Middle frontal gyrus (tissue), 1 donor: Measurements from ENCODE around the gene GALNT5.

Experiments
- DNase-seq: peaks from one replicate; pipeline ENCODE4 v3.0.0-alpha.2; 2015; ENCODE audit warnings: low spot score; ENCODE audit errors: extremely low spot score

The GALNT5 gene

GRCh38 chr2:157287160-157287559, 29.7 kb downstream of the GALNT5 start:
- DNase-seq: no peak

- no peak for DNase-seq
Observed at GRCh38 chr2:157290525-157290924, 33.0 kb downstream of the GALNT5 start.

- DNase-seq: no peak
Observed at GRCh38 chr2:157291018-157291417, 33.5 kb downstream of the GALNT5 start.

- no peak for DNase-seq
Observed at GRCh38 chr2:157292853-157293252, 35.3 kb downstream of the GALNT5 start.

GRCh38 chr2:157296490-157296889, 39.0 kb downstream of the GALNT5 start:
- no peak for DNase-seq

GRCh38 chr2:157296958-157297357, 39.5 kb downstream of the GALNT5 start:
- no peak for DNase-seq

- DNase-seq: no peak
Observed at GRCh38 chr2:157301307-157301706, 43.8 kb downstream of the GALNT5 start.

GRCh38 chr2:157302492-157303099, 45.1 kb downstream of the GALNT5 start:
- peak; percentile 71 for DNase-seq

GRCh38 chr2:157303612-157304011, 46.1 kb downstream of the GALNT5 start:
- no peak for DNase-seq

- no peak for DNase-seq
Observed at GRCh38 chr2:157304811-157305722, 47.6 kb downstream of the GALNT5 start.

- no peak for DNase-seq
Observed at GRCh38 chr2:157305723-157306110, 48.2 kb downstream of the GALNT5 start.

- no peak for DNase-seq
Observed at GRCh38 chr2:157307021-157307420, 49.5 kb downstream of the GALNT5 start.

- DNase-seq: no peak
Observed at GRCh38 chr2:157309878-157310277, 52.4 kb downstream of the GALNT5 start.

GRCh38 chr2:157311706-157312105, 54.2 kb downstream of the GALNT5 start:
- DNase-seq: no peak

- DNase-seq: no peak
Observed at GRCh38 chr2:157312866-157313486, 55.5 kb downstream of the GALNT5 start.

- no peak for DNase-seq
Observed at GRCh38 chr2:157315901-157316300, 58.4 kb downstream of the GALNT5 start.

- no peak for DNase-seq
Observed at GRCh38 chr2:157318884-157319283, 61.4 kb downstream of the GALNT5 start.

- DNase-seq: no peak
Observed at GRCh38 chr2:157319795-157320194, 62.3 kb downstream of the GALNT5 start.

- DNase-seq: no peak
Observed at GRCh38 chr2:157320409-157320808, 62.9 kb downstream of the GALNT5 start.

- DNase-seq: no peak
Observed at GRCh38 chr2:157321466-157321865, 64.0 kb downstream of the GALNT5 start.

GRCh38 chr2:157322432-157322831, 64.9 kb downstream of the GALNT5 start:
- no peak for DNase-seq

- no peak for DNase-seq
Observed at GRCh38 chr2:157324331-157324843, 66.9 kb downstream of the GALNT5 start.
